ENCODE measurements around the gene CDK13.

DNA sequence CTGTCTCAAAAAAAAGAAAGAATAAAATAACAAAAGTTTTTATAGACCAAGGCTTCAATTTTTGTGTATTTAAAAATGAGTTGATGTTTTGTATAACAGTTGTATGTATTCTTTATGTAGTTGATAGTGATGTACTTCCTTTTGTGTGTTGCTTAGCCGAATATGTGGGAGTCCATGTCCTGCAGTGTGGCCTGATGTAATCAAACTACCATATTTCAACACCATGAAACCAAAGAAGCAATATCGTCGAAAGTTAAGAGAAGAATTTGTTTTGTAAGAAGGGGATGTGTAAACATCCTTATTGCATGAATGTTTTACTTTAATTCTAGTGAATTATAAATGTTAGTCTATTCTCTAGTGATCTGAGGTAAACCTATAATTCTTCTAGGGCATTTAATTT is 127.8 kb downstream of the CDK13 start:
- TF ChIP-seq POLR2A (IDR thresholded peaks at IDR 0.05): no peak
- TF ChIP-seq, protein P1, sequence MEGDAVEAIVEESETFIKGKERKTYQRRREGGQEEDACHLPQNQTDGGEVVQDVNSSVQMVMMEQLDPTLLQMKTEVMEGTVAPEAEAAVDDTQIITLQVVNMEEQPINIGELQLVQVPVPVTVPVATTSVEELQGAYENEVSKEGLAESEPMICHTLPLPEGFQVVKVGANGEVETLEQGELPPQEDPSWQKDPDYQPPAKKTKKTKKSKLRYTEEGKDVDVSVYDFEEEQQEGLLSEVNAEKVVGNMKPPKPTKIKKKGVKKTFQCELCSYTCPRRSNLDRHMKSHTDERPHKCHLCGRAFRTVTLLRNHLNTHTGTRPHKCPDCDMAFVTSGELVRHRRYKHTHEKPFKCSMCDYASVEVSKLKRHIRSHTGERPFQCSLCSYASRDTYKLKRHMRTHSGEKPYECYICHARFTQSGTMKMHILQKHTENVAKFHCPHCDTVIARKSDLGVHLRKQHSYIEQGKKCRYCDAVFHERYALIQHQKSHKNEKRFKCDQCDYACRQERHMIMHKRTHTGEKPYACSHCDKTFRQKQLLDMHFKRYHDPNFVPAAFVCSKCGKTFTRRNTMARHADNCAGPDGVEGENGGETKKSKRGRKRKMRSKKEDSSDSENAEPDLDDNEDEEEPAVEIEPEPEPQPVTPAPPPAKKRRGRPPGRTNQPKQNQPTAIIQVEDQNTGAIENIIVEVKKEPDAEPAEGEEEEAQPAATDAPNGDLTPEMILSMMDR (IDR thresholded peaks at IDR 0.05): no peak

All from uterus (tissue), 2 donors.